Caco-2 (cell line): ENCODE results near the gene DCK. TPM values are rescaled to one million over a fixed set of nuclear protein-coding genes. Genes with fewer than 3 reads are reported as not detected.

Experiments used
- BruUV-seq: library from RNA; stranded (reverse); fragments of 400-500 nt; replicated peaks from 2 replicates; lab custom pipeline; 2021; lab: Mats Ljungman, UMichigan
- CTCF ChIA-PET: fragments of 300-600 bp; sonication (Branson Sonifier 250); formaldehyde crosslinking; loops from one replicate; lab custom pipeline; 2022; ENCODE audit warnings: antibody characterized with exemption; lab: Charles Lee
- POLR2A ChIA-PET: fragments of 300-600 bp; sonication (Branson Sonifier 250); formaldehyde crosslinking; loops from one replicate; lab custom pipeline; 2022; ENCODE audit warnings: antibody characterized with exemption; lab: Charles Lee
- DNase-seq, 2 experiments: peaks; one replicate each; pipeline versions ENCODE4 v3.0.0 to v3.0.0-alpha.2; 2020 to 2022
- H3K27me3 ChIP-seq: replicated peaks from 2 replicates; pipeline ENCODE4 v1.6.0; 2011; ENCODE audit warnings: low read length; ENCODE audit not compliant: control insufficient read depth, insufficient read depth
- H3K36me3 ChIP-seq: 2 replicates; pipeline ENCODE4 v1.5.1; 2011; ENCODE audit warnings: low read length; ENCODE audit not compliant: control insufficient read depth, insufficient read depth
- H3K4me1 ChIP-seq: fragments of 250-450 bp; sonication (Bioruptor Pico); 2 replicates; pipeline ENCODE4 v1.5.1; 2020; ENCODE audit warnings: mild to moderate bottlenecking
- H3K4me3 ChIP-seq: 2 replicates; pipeline ENCODE4 v1.5.1; 2011; ENCODE audit warnings: low read depth, mild to moderate bottlenecking, control low read depth, low read length
- H3K9me3 ChIP-seq: fragments of 250-450 bp; sonication (Bioruptor Pico); 2 replicates; pipeline ENCODE4 v1.5.1; 2020; ENCODE audit warnings: mild to moderate bottlenecking, moderate library complexity
- H3K27ac Mint-ChIP-seq: one replicate; pipeline ENCODE4 v1.8.0; 2022; ENCODE audit warnings: mixed read lengths; ENCODE audit not compliant: unreplicated experiment
- H3K27me3 Mint-ChIP-seq: one replicate; pipeline ENCODE4 v1.8.0; 2022; ENCODE audit warnings: mixed read lengths; ENCODE audit not compliant: insufficient read depth, unreplicated experiment
- H3K36me3 Mint-ChIP-seq: one replicate; pipeline ENCODE4 v1.8.0; 2022; ENCODE audit warnings: mild to moderate bottlenecking, mixed read lengths; ENCODE audit not compliant: insufficient read depth, unreplicated experiment
- H3K4me1 Mint-ChIP-seq: one replicate; pipeline ENCODE4 v1.8.0; 2022; ENCODE audit warnings: low read depth, mixed read lengths; ENCODE audit not compliant: unreplicated experiment
- H3K4me3 Mint-ChIP-seq: one replicate; pipeline ENCODE4 v1.8.0; 2022; ENCODE audit warnings: mild to moderate bottlenecking, moderate library complexity, mixed read lengths; ENCODE audit not compliant: unreplicated experiment
- H3K9me3 Mint-ChIP-seq: one replicate; pipeline ENCODE4 v1.8.0; 2022; ENCODE audit warnings: mixed read lengths; ENCODE audit not compliant: unreplicated experiment
- CTCF ChIP-seq, 2 experiments: fragments of 200-600 bp in 1 of 2; IDR thresholded peaks; 1 replicate in 1 of 2; 2 replicates in 1 of 2; pipeline versions ENCODE4 v1.5.1 to v1.8.0; 2011 to 2022; ENCODE audit warnings: antibody characterized with exemption in 1 of 2, control low read depth in 1 of 2, inconsistent platforms in 1 of 2, low read depth in 1 of 2, low read length in 1 of 2, mild to moderate bottlenecking in 1 of 2, moderate library complexity in 1 of 2; ENCODE audit not compliant: insufficient read depth in 1 of 2, severe bottlenecking in 1 of 2, unreplicated experiment in 1 of 2
- intact Hi-C: fragments of 100-400 bp; cut with micrococcal nuclease; formaldehyde crosslinking; loops from one replicate; pipeline ENCODE4 v1.10.0; 2022; ENCODE audit not compliant: unreplicated experiment
- total RNA-seq: library from RNA; stranded (reverse); gene quantifications from 2 replicates; pipeline ENCODE4 v1.2.3, GENCODE V29; 2022

The DCK gene
- total RNA-seq, 1 experiment from 2014 or later, result 19.6 TPM

GRCh38 chr4:71074452-71075299 is 81.2 kb downstream of the DCK start:
- no peaks in the 10 kb centered on the region for H3K36me3 ChIP-seq
- H3K4me1 Mint-ChIP-seq, result no peaks in the 10 kb centered on the region
- H3K4me3 Mint-ChIP-seq, result no peak overlapping the region
- H3K27me3 Mint-ChIP-seq, result no peaks in the 10 kb centered on the region
- H3K27ac Mint-ChIP-seq, result no peak overlapping the region
- BruUV-seq, result no TSS peak
- TF ChIP-seq CTCF (IDR thresholded peaks at IDR 0.05; ENCODE audit: insufficient read depth in 1 of 2, low read depth in 1 of 2, low read length in 1 of 2, severe bottlenecking in 1 of 2, unreplicated experiment in 1 of 2), result no peak
- no peak overlapping the region for H3K4me3 ChIP-seq
- no peaks in the 10 kb centered on the region for H3K9me3 ChIP-seq
- no peaks in the 10 kb centered on the region; the same call in 1 of the 2 replicates for H3K27me3 ChIP-seq
- intact Hi-C loops, result no loop called here
- ChIA-PET POLR2A (no interaction called here), CTCF (no interaction called here)
- H3K4me1 ChIP-seq, result no peaks in the 10 kb centered on the region
- DNase-seq, result no peak
- H3K9me3 Mint-ChIP-seq, result no peaks in the 10 kb centered on the region
- no peaks in the 10 kb centered on the region for H3K36me3 Mint-ChIP-seq

Other genes with a start within 250 kb of the DCK start
- 72.3 and 76.1 TPM in 2 replicates for gene GRSF1, start 153.8 kb upstream of the DCK start, total RNA-seq
- gene MOB1B, start 91.3 kb upstream of the DCK start, total RNA-seq, result 23.3 and 23.6 TPM in 2 replicates